Smooth muscle cell (in vitro differentiated cells): ENCODE data around the gene UBXN11. TPM values are rescaled to one million over a fixed set of nuclear protein-coding genes. Genes with fewer than 3 reads are reported as not detected.

Experiments used
- DNase-seq: peaks from one replicate; lab custom pipeline; 2025; ENCODE audit not compliant: unreplicated experiment; lab: John Stamatoyannopoulos, UW
- H2AFZ ChIP-seq: fragments of 200-600 bp; sonication (generic); 2 replicates; pipeline ENCODE4 v1.6.0; 2016; ENCODE audit warnings: antibody characterized with exemption, low read depth, mild to moderate bottlenecking
- H3F3A ChIP-seq: fragments of 200-600 bp; sonication (generic); 2 replicates; pipeline ENCODE4 v1.6.0; 2017; ENCODE audit warnings: antibody characterized with exemption, low read depth
- H3K27ac ChIP-seq: fragments of 200-600 bp; sonication (generic); 2 replicates; pipeline ENCODE4 v1.5.1; 2016; ENCODE audit warnings: low read depth, mild to moderate bottlenecking
- H3K27me3 ChIP-seq: fragments of 200-600 bp; sonication (generic); 2 replicates; pipeline ENCODE4 v1.6.1; 2016; ENCODE audit warnings: low read depth, mild to moderate bottlenecking
- H3K36me3 ChIP-seq: fragments of 200-600 bp; sonication (generic); 2 replicates; pipeline ENCODE4 v1.5.1; 2016; ENCODE audit warnings: low read depth
- H3K4me1 ChIP-seq: fragments of 200-600 bp; sonication (generic); 2 replicates; pipeline ENCODE4 v1.5.1; 2016; ENCODE audit warnings: low read depth
- H3K4me2 ChIP-seq: fragments of 200-600 bp; sonication (generic); 2 replicates; pipeline ENCODE4 v1.6.0; 2016; ENCODE audit warnings: mild to moderate bottlenecking
- H3K4me3 ChIP-seq: fragments of 200-600 bp; sonication (generic); 2 replicates; pipeline ENCODE4 v1.5.1; 2016; ENCODE audit warnings: mild to moderate bottlenecking
- H3K79me2 ChIP-seq: fragments of 200-600 bp; sonication (generic); 2 replicates; pipeline ENCODE4 v1.6.0; 2016; ENCODE audit warnings: low read depth, mild to moderate bottlenecking
- H3K9ac ChIP-seq: fragments of 200-600 bp; sonication (generic); 2 replicates; pipeline ENCODE4 v1.6.0; 2016; ENCODE audit warnings: low read depth
- H3K9me3 ChIP-seq: fragments of 200-600 bp; sonication (generic); replicated peaks from 2 replicates; pipeline ENCODE4 v1.5.1; 2016; ENCODE audit warnings: low read depth
- H4K20me1 ChIP-seq: fragments of 200-600 bp; sonication (generic); 2 replicates; pipeline ENCODE4 v1.6.0; 2016; ENCODE audit warnings: low read depth
- CTCF ChIP-seq: fragments of 200-600 bp; sonication (generic); IDR thresholded peaks from 2 replicates; pipeline ENCODE4 v1.5.1; 2017; ENCODE audit warnings: borderline replicate concordance, mild to moderate bottlenecking, antibody characterized with exemption; ENCODE audit not compliant: insufficient read depth, poor library complexity, severe bottlenecking
- WGBS: methylation state at CpG from one replicate; pipeline ENCODE4 v1.1.7; 2016; ENCODE audit warnings: low lambda C conversion rate; 5-methylcytosine and 5-hydroxymethylcytosine counted together
- polyA plus RNA-seq: library from polyadenylated mRNA; unstranded; fragments of >200 nt; fragmentation: Nextera tagmentation; extraction: Ambion mirVana; gene quantifications from 2 replicates; pipeline ENCODE4 v1.2.1, GENCODE V29; 2016
- total RNA-seq: library from RNA; depleted of rRNA; stranded (reverse); fragments of >200 nt; gene quantifications from 2 replicates; pipeline ENCODE4 v1.2.3, GENCODE V29; 2014

The UBXN11 gene
- total and polyA plus RNA-seq, 2 experiments from 2014 or later, result 3.3 to 17.7 TPM

- Histone ChIP-seq H3K4me3 (no peak overlapping the region), H3K9ac (no peak overlapping the region), H2AFZ (no peak overlapping the region), H4K20me1 (peaks cover 37% of the 10 kb centered on the region), H3K79me2 (no peaks in the 10 kb centered on the region), H3K4me2 (peak overlapping the region; percentile 52), H3K36me3 (no peaks in the 10 kb centered on the region), H3K4me1 (peaks cover 30% of the 10 kb centered on the region), H3F3A (peaks cover 12% of the 10 kb centered on the region), H3K27me3 (no peaks in the 10 kb centered on the region), H3K27ac (peak overlapping the region; percentile 96), H3K9me3 (no peaks in the 10 kb centered on the region)
- 77% methylated on average over 19 of the region's 19 CpGs for WGBS
- no peak for DNase-seq
- peak; percentile 24 for TF ChIP-seq CTCF
These were observed 20.9 kb downstream of the UBXN11 start for GRCh38 chr1:26285366-26286063.

DNA sequence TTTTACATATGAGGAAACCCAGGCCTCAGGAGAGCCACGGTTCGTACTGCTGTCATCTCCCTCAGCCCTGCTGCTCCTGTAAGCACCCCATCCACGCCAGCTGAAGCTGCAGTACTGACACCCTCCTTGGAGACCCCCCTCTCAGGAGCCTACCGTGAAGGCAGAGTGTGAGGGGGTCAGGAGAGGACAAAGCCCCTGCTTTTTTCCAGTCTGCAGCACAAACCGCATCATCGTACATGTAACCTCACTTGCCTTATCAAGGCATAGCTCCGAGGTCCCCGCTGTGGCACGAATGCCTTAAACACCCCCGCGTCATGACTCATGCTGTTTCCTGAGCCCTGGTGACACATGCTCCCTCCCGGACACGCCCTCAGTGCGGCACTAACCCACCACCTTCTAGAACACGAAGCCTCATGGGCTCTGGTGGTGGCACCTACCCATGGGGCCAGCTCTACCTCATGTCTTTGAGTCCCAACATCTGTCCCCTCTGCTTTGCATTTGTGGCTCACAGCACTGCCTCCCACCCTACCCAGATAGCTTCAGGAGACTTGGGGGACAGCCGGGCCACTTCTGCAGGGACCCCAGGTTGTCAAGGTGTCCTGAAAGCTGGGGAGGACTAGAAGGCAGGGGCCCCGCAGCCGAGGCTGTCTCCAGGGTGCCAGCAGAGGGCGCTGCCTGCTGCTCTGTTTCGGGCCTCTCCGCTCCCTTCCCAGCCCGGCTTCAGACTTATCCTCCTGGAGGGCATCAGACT is 21.7 kb downstream of the UBXN11 start:
- Histone ChIP-seq H3K4me2 (peak overlapping the region; percentile 94), H3K27me3 (no peaks in the 10 kb centered on the region), H3F3A (peaks cover 12% of the 10 kb centered on the region), H3K27ac (peak overlapping the region; percentile 96), H3K4me1 (peaks cover 31% of the 10 kb centered on the region), H3K79me2 (no peaks in the 10 kb centered on the region), H4K20me1 (peaks cover 38% of the 10 kb centered on the region), H3K4me3 (no peak overlapping the region), H3K9ac (no peak overlapping the region), H3K9me3 (no peaks in the 10 kb centered on the region), H2AFZ (no peak overlapping the region), H3K36me3 (no peaks in the 10 kb centered on the region)
- TF ChIP-seq CTCF, result peak; percentile 38
- DNase-seq, result peak; percentile 52
- 18% methylated on average over 22 of the region's 22 CpGs for WGBS

- H4K20me1 ChIP-seq, result peaks cover 38% of the 10 kb centered on the region
- H3K9me3 ChIP-seq, result no peaks in the 10 kb centered on the region
- peaks cover 19% of the 10 kb centered on the region for H3F3A ChIP-seq
- peak overlapping the region; percentile 94 for H3K4me2 ChIP-seq
- no peak overlapping the region for H3K4me3 ChIP-seq
- DNase-seq, result no peak
- H2AFZ ChIP-seq, result no peak overlapping the region
- 95% methylated on average over 12 of the region's 12 CpGs for WGBS
- TF ChIP-seq CTCF, result no peak
- H3K4me1 ChIP-seq, result peaks cover 37% of the 10 kb centered on the region
- H3K27me3 ChIP-seq, result no peaks in the 10 kb centered on the region
- H3K36me3 ChIP-seq, result no peaks in the 10 kb centered on the region
- H3K79me2 ChIP-seq, result no peaks in the 10 kb centered on the region
- H3K27ac ChIP-seq, result peak overlapping the region; percentile 96
- H3K9ac ChIP-seq, result no peak overlapping the region
These were observed 22.4 kb downstream of the UBXN11 start for GRCh38 chr1:26283871-26284596.
